ENCODE data around the gene TENT4B.

The TENT4B gene

DNA sequence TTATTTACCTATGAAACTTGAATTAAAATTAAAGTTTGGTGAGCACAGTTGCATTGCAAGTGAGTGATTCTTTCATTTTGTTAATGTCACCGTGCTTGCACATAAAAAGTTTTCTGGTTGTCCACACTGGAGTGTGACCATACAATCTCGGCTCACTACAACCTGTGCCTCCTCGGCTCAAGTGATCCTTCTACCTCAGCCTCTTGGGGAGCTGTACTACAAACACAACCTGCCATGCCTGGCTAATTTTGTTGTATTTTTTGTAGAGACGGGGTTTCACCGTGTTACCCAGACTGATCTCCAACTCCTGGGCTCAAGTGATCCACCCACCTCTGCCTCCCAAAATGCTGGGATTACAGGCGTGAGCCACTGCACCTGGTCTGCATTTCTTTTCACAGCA is 63.1 kb downstream of the TENT4B start:
- Mint-ChIP-seq H3K27ac (no peak overlapping the region), H3K4me3 (no peak overlapping the region), H3K9me3 (no peaks in the 10 kb centered on the region), H3K27me3 (ENCODE audit: low read depth) (no peaks in the 10 kb centered on the region), H3K36me3 (ENCODE audit: low read depth) (peaks cover 29% of the 10 kb centered on the region), H3K4me1 (no peaks in the 10 kb centered on the region)
- TF ChIP-seq, protein P1, sequence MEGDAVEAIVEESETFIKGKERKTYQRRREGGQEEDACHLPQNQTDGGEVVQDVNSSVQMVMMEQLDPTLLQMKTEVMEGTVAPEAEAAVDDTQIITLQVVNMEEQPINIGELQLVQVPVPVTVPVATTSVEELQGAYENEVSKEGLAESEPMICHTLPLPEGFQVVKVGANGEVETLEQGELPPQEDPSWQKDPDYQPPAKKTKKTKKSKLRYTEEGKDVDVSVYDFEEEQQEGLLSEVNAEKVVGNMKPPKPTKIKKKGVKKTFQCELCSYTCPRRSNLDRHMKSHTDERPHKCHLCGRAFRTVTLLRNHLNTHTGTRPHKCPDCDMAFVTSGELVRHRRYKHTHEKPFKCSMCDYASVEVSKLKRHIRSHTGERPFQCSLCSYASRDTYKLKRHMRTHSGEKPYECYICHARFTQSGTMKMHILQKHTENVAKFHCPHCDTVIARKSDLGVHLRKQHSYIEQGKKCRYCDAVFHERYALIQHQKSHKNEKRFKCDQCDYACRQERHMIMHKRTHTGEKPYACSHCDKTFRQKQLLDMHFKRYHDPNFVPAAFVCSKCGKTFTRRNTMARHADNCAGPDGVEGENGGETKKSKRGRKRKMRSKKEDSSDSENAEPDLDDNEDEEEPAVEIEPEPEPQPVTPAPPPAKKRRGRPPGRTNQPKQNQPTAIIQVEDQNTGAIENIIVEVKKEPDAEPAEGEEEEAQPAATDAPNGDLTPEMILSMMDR (IDR thresholded peaks at IDR 0.05; ENCODE audit: unreplicated experiment in 3 of 3): no peak

GRCh38 chr16:50219402-50219975 is 66.4 kb downstream of the TENT4B start:
- Mint-ChIP-seq H3K4me1 (no peaks in the 10 kb centered on the region), H3K9me3 (no peaks in the 10 kb centered on the region), H3K36me3 (ENCODE audit: low read depth) (peaks cover 25% of the 10 kb centered on the region), H3K27me3 (ENCODE audit: low read depth) (no peaks in the 10 kb centered on the region), H3K27ac (no peak overlapping the region), H3K4me3 (no peak overlapping the region)
- TF ChIP-seq, protein P1 (IDR thresholded peaks at IDR 0.05; ENCODE audit: unreplicated experiment in 3 of 3): no peak

DNA sequence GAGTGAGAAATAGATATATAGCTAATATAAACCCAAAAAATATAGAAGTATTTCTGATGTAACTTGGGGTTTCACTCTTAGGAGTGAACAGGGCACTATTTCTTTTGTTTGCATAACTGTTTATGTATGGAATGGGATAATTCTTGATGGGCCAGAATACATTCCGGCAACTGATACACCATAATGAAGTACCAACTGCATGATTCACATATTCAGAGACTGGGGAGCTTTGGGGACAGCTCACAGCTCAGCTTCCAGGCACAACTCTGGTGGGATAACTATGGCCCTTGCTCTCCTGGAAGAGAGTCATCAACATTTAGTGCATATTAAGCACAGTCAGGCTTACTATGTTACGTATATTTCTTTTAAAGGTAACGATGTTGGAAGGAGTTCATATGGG is 71.2 kb downstream of the TENT4B start:
- H3K27me3 Mint-ChIP-seq (ENCODE audit: low read depth): no peaks in the 10 kb centered on the region
- no peaks in the 10 kb centered on the region for H3K4me1 Mint-ChIP-seq
- H3K9me3 Mint-ChIP-seq: no peaks in the 10 kb centered on the region
- no peak overlapping the region for H3K27ac Mint-ChIP-seq
- TF ChIP-seq, protein P1 (IDR thresholded peaks at IDR 0.05; ENCODE audit: unreplicated experiment in 3 of 3): no peak
- H3K4me3 Mint-ChIP-seq: no peak overlapping the region
- peaks cover 32% of the 10 kb centered on the region for H3K36me3 Mint-ChIP-seq (ENCODE audit: low read depth)

DNA sequence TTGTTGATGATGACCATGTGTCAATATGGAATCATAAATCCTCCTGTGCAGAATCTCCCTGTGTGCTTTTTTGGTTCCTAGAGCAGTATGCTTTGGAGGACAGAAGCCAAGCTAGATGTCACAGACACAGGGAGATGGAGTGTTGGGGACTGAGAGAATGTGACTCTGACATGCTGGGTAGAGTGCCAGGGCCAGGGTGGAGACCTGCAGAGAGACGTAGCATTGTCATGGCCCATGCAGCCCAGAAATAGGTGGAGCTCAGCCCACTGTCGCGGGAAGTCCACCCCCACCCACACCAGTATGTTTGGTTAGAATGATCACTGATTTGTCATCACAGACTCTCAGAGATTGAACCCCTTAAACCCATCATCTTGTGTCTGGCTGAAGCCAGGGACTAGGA is 74.0 kb downstream of the TENT4B start:
- H3K36me3 Mint-ChIP-seq (ENCODE audit: low read depth): peaks cover 33% of the 10 kb centered on the region
- TF ChIP-seq, protein P1 (IDR thresholded peaks at IDR 0.05; ENCODE audit: unreplicated experiment in 3 of 3): no peak
- H3K27ac Mint-ChIP-seq: no peak overlapping the region
- no peaks in the 10 kb centered on the region for H3K4me1 Mint-ChIP-seq
- no peaks in the 10 kb centered on the region for H3K27me3 Mint-ChIP-seq (ENCODE audit: low read depth)
- no peaks in the 10 kb centered on the region for H3K9me3 Mint-ChIP-seq
- H3K4me3 Mint-ChIP-seq: no peak overlapping the region

DNA sequence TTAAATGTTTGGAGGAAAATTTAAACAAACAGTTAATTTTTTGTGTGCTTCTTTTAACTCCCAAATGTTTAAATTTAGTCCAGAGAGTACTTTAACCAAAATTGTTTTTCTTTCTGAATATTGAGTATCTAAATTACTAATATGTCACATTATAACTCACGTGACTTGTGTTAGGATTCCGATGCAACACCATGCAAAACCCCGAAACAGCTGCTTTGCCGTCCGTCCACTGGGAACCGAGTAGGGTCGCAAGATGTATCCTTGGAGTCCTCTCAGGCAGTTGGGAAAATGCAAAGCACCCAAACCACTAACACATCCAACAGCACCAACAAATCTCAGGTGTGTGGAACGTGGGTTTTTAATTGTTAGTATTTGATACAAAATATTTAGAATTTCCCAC is 74.6 kb downstream of the TENT4B start:
- H3K27ac Mint-ChIP-seq: no peak overlapping the region
- H3K9me3 Mint-ChIP-seq: no peaks in the 10 kb centered on the region
- H3K36me3 Mint-ChIP-seq (ENCODE audit: low read depth): peaks cover 33% of the 10 kb centered on the region
- TF ChIP-seq, protein P1 (IDR thresholded peaks at IDR 0.05; ENCODE audit: unreplicated experiment in 3 of 3): no peak
- H3K4me3 Mint-ChIP-seq: no peak overlapping the region
- no peaks in the 10 kb centered on the region for H3K27me3 Mint-ChIP-seq (ENCODE audit: low read depth)
- H3K4me1 Mint-ChIP-seq: no peaks in the 10 kb centered on the region

DNA sequence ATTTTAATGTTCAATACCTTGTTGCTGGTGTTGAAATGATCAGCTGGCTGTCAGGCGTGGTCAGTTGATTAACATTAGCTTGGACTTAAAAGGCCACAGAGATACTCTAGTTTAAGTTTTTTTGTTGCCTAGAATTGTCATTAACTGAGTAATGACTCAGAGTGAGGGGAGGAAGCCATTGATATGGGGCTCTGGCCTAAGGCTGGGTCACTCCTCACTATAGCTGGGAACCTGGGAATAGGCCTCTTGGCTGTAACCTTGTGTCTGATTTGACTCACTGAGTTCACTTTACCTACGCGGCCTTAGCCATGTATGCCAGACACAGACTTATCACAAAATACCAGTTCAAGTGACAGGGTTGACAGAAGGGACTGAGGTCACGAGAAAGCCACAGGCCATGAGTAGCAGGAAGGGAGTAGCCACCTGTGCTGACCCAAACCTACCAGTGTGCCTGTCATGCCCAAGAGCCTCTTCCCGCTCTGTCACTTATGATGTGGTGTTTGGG is 75.3 kb downstream of the TENT4B start:
- Mint-ChIP-seq H3K9me3 (no peaks in the 10 kb centered on the region), H3K36me3 (ENCODE audit: low read depth) (peaks cover 33% of the 10 kb centered on the region), H3K27me3 (ENCODE audit: low read depth) (no peaks in the 10 kb centered on the region), H3K27ac (no peak overlapping the region), H3K4me3 (no peak overlapping the region), H3K4me1 (no peaks in the 10 kb centered on the region)
- TF ChIP-seq, protein P1 (IDR thresholded peaks at IDR 0.05; ENCODE audit: unreplicated experiment in 3 of 3): no peak
